ENCODE results near the gene DENND1A. TPM values are rescaled to one million over a fixed set of nuclear protein-coding genes. Genes with fewer than 3 reads are reported as not detected.

The DENND1A gene
- total RNA-seq, 1 experiment from 2014 or later, result 42.5 TPM

DNA sequence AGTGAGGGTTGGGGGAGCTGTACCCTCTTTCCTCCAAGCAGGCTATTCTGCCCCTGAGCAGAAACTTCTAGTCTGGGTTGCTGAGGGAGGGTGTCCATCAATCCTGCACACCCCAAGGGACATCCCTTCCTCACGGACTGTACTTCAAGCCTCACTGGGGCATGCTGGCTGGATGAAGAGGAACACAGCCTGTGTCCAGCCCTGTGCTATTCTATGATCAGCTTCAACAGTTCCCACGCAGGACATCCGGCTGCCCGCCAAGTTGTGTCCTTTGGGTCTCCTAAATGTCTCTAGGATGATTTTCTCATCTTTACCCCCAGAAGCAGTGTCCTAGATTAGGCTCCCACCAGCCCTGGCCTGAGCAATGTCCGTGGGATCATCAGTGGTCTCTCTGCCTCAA, 505.8 kb downstream of the DENND1A start:
- no peak overlapping the region for H3K4me3 Mint-ChIP-seq (ENCODE audit: unreplicated experiment)
- DNase-seq (ENCODE audit: unreplicated experiment), result no peak
- TF ChIP-seq, protein P1, sequence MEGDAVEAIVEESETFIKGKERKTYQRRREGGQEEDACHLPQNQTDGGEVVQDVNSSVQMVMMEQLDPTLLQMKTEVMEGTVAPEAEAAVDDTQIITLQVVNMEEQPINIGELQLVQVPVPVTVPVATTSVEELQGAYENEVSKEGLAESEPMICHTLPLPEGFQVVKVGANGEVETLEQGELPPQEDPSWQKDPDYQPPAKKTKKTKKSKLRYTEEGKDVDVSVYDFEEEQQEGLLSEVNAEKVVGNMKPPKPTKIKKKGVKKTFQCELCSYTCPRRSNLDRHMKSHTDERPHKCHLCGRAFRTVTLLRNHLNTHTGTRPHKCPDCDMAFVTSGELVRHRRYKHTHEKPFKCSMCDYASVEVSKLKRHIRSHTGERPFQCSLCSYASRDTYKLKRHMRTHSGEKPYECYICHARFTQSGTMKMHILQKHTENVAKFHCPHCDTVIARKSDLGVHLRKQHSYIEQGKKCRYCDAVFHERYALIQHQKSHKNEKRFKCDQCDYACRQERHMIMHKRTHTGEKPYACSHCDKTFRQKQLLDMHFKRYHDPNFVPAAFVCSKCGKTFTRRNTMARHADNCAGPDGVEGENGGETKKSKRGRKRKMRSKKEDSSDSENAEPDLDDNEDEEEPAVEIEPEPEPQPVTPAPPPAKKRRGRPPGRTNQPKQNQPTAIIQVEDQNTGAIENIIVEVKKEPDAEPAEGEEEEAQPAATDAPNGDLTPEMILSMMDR (IDR thresholded peaks at IDR 0.05; ENCODE audit: unreplicated experiment), result no peak
- ChIA-PET POLR2A (interaction anchor here (1.2 kb wide), 1 partner anchor 10 kb away, joined by 3 read pairs; no protein-coding TSS in a partner anchor), CTCF (interaction anchor here (0.6 kb wide), 1 partner anchor 13 kb away, joined by 3 read pairs; no protein-coding TSS in a partner anchor)
- peaks cover 7% of the 10 kb centered on the region for H3K36me3 Mint-ChIP-seq (ENCODE audit: insufficient read depth, unreplicated experiment)
- no peak overlapping the region for H3K27ac Mint-ChIP-seq (ENCODE audit: low read depth, unreplicated experiment)
- no peaks in the 10 kb centered on the region for H3K9me3 Mint-ChIP-seq (ENCODE audit: unreplicated experiment)
- no TSS peak for BruUV-seq (replicated peaks)
- intact Hi-C loops (cut with micrococcal nuclease), result no loop called here
- H3K27me3 Mint-ChIP-seq (ENCODE audit: insufficient read depth, unreplicated experiment), result no peaks in the 10 kb centered on the region
- no peaks in the 10 kb centered on the region for H3K4me1 Mint-ChIP-seq (ENCODE audit: insufficient read depth, unreplicated experiment)

DNA sequence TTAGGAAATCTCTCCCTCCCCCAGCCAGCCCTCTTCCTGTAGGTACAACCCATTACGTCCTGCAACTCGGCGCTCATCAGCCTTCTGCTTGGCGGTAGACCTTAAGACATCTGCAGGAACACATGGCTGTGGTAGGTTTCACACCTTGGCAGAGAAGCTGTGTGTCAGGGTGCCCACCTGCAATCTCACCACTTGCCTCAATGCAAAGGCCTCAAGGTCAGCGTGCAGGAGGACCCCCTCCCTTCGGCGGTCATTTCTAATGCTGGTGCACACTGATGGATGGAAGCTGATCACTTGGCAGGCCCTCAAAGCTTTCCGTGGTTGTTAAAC, 506.6 kb downstream of the DENND1A start:
- Mint-ChIP-seq H3K27ac (ENCODE audit: low read depth, unreplicated experiment) (no peak overlapping the region), H3K27me3 (ENCODE audit: insufficient read depth, unreplicated experiment) (no peaks in the 10 kb centered on the region), H3K9me3 (ENCODE audit: unreplicated experiment) (no peaks in the 10 kb centered on the region), H3K36me3 (ENCODE audit: insufficient read depth, unreplicated experiment) (peaks cover 7% of the 10 kb centered on the region), H3K4me3 (ENCODE audit: unreplicated experiment) (no peak overlapping the region), H3K4me1 (ENCODE audit: insufficient read depth, unreplicated experiment) (no peaks in the 10 kb centered on the region)
- no TSS peak for BruUV-seq (replicated peaks)
- no peak for DNase-seq (ENCODE audit: unreplicated experiment)
- ChIA-PET POLR2A (no interaction called here), CTCF (no interaction called here)
- intact Hi-C loops (cut with micrococcal nuclease), result no loop called here
- TF ChIP-seq, protein P1 (IDR thresholded peaks at IDR 0.05; ENCODE audit: unreplicated experiment), result no peak

DNA sequence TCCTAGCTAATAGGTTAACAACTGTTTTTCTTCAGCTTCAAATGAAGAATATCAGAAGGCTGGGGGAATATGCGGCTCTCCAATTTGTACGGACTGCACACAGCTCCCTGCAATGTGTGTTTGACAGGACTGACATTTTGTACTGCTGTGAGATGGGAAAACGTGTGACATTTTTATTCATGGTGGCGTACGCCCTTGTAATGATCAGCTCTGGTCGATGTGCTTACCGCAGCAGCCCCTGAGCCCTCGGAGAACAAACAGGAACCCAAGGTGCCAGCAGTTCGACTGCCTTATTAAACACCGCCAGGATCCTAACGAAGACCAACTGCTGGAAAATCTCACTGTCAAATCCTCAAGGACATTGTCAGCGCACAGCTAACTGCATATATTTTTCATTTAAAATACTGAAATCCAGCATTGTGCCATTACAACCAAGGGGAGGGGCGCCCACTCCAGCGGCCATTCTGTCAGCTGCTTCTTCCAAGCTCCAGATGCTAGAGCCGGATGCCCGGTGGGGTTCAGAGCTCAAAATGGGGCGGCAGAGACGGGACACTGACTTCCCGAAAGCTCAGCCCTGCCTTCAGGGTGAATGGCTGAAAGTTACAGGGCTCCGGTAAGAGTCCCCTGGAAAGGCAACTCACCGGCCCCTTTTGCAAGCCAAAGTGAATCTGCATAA, 507.2 kb downstream of the DENND1A start:
- H3K9me3 Mint-ChIP-seq (ENCODE audit: unreplicated experiment), result no peaks in the 10 kb centered on the region
- no TSS peak for BruUV-seq (replicated peaks)
- POLR2A ChIA-PET, result interaction anchor here (0.7 kb wide), 1 partner anchor 15 kb away, joined by 3 read pairs; no protein-coding TSS in a partner anchor
- H3K4me3 Mint-ChIP-seq (ENCODE audit: unreplicated experiment), result no peak overlapping the region
- no peaks in the 10 kb centered on the region for H3K27me3 Mint-ChIP-seq (ENCODE audit: insufficient read depth, unreplicated experiment)
- no peak for DNase-seq (ENCODE audit: unreplicated experiment)
- TF ChIP-seq, protein P1 (IDR thresholded peaks at IDR 0.05; ENCODE audit: unreplicated experiment), result no peak
- intact Hi-C loops (cut with micrococcal nuclease), result no loop called here
- CTCF ChIA-PET, result no interaction called here
- no peak overlapping the region for H3K27ac Mint-ChIP-seq (ENCODE audit: low read depth, unreplicated experiment)
- peaks cover 7% of the 10 kb centered on the region for H3K36me3 Mint-ChIP-seq (ENCODE audit: insufficient read depth, unreplicated experiment)
- H3K4me1 Mint-ChIP-seq (ENCODE audit: insufficient read depth, unreplicated experiment), result no peaks in the 10 kb centered on the region

DNA sequence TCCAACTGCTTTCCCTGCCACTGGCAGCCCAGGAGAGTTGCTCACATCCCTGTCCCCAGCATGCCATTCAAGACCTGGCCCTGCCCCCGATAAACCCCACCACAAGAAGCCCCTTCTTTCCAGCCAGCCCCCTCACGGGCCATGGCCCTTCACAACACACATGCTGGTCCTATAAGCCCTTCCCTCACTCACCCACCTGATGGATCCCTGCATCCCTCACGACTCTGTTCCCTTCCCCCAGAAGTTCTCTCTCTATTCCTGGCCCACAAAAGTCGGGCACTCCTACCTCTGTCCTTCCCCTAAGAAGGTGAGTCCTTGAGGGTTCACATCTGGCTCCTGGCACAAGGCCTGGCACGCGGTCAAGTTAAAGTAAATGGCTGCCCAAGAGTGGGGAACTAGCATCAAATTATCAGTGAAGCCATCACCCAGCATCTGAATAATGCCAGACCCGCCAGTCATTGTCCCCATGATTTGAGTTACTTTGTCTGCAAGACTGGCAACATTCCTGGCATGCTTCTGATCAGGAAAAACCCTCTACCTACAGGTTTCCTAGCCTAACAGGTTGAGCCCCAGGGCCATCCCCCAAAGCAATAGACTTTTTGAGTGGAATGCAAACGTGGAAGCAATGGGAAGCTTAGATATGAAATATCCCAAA, 508.0 kb downstream of the DENND1A start:
- Mint-ChIP-seq H3K36me3 (ENCODE audit: insufficient read depth, unreplicated experiment) (peaks cover 7% of the 10 kb centered on the region), H3K27ac (ENCODE audit: low read depth, unreplicated experiment) (no peak overlapping the region), H3K4me1 (ENCODE audit: insufficient read depth, unreplicated experiment) (no peaks in the 10 kb centered on the region), H3K27me3 (ENCODE audit: insufficient read depth, unreplicated experiment) (no peaks in the 10 kb centered on the region), H3K9me3 (ENCODE audit: unreplicated experiment) (no peaks in the 10 kb centered on the region), H3K4me3 (ENCODE audit: unreplicated experiment) (no peak overlapping the region)
- POLR2A ChIA-PET, result interaction anchor here (0.7 kb wide), 1 partner anchor 16 kb away, joined by 3 read pairs; no protein-coding TSS in a partner anchor
- no peak for DNase-seq (ENCODE audit: unreplicated experiment)
- TF ChIP-seq, protein P1 (IDR thresholded peaks at IDR 0.05; ENCODE audit: unreplicated experiment), result no peak
- intact Hi-C loops (cut with micrococcal nuclease), result no loop called here
- CTCF ChIA-PET, result no interaction called here
- no TSS peak for BruUV-seq (replicated peaks)
